Raji (cell line): ENCODE data around the gene PHF8.

Experiments used
- POLR2A ChIP-seq: IDR thresholded peaks from 2 replicates; pipeline ENCODE4 v1.6.1; 2011; ENCODE audit warnings: low read depth, low read length, control low read depth; ENCODE audit not compliant: insufficient read depth

PHF8 gene

DNA sequence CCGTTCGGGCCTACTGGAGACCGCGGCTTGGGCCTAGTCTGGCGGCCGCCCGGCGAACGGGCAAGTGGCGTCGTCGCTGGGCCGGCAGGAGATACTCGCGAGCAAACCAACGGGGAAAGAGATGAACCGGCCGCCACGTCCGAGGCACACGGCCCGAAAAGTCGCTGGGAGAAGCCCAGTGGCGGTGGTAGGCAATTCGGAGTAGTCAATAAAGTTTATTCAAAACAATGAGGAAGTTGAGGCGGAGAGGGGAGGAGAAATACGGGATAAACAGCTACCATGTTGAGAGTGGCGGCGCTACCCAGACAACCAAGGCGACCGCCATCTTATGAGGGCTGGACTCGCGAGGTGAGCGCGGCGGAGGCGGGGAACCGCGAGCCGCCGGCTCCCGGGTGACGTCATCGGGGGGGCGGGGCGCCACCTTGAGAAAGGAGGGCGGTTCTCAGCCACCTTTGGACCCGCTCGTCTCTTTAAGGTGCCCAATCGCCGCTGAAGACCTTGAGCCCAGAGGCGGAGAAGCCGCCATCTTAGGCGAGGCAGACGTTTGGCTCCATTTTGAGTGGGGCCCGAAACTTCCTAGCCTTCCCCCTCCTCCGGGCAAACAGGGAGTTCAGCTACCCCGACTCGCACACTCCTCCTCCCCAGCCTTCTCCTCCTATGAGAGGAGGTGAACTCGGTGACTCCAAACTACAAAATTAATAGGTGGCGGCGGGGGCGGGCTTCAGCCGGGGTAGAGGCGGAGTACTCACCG, at the start of gene PHF8:
Gene PHF8, minus strand, starts transcription at position 348 of the 751 bp plus-strand sequence. CDS start 1,745 bp downstream, outside the sequence.
- TF ChIP-seq POLR2A: no peak; the same call in 1 of the 2 replicates

- TF ChIP-seq POLR2A: no peak
Observed at GRCh38 chrX:54093571-54093970, 49.3 kb upstream of the PHF8 start.

- no peak for TF ChIP-seq POLR2A
Observed at GRCh38 chrX:54093159-54093558, 48.9 kb upstream of the PHF8 start.

GRCh38 chrX:54090880-54091279, 46.6 kb upstream of the PHF8 start:
- TF ChIP-seq POLR2A: no peak

GRCh38 chrX:54089191-54089590, 44.9 kb upstream of the PHF8 start:
- no peak for TF ChIP-seq POLR2A

DNA sequence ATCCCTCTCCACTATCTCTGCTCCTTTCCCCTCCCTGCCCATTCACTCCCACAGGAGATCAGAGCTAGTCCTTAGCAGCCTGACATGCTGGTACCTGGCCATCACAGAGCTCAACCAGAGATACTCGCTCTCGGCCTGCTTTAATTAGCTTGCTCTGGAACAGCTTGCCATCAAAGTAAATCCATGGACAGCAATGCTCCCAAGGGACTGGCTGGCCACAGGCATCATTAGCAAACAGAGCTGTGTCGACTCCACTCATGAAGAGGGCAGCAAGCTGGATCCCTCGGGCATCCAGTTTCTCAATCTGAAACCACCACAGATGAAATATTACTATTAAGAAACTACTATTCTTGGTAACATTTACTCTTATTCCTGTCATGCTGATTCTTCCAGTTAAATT, 43.4 kb upstream of the PHF8 start:
- TF ChIP-seq POLR2A: no peak

- no peak for TF ChIP-seq POLR2A
Observed at GRCh38 chrX:54085666-54086065, 41.4 kb upstream of the PHF8 start.

DNA sequence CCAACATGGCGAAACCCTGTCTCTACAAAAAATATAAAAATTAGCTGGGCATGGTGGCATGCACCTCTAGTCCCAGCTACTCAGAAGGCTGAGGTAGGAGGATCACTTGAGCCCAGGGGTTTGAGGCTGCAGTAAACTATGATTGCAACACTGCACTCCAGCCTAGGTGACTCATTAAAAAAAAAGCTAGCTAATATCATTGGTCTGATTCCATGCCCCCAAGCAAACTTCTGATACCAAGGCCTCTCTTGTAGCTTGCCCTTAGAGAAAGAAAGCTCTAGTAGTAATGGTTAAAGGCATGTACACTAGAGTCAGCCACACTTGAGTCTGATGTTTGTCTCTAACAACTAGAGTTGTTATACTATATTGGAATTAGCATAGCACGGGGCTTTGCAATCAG, 32.6 kb upstream of the PHF8 start:
- TF ChIP-seq POLR2A: no peak

DNA sequence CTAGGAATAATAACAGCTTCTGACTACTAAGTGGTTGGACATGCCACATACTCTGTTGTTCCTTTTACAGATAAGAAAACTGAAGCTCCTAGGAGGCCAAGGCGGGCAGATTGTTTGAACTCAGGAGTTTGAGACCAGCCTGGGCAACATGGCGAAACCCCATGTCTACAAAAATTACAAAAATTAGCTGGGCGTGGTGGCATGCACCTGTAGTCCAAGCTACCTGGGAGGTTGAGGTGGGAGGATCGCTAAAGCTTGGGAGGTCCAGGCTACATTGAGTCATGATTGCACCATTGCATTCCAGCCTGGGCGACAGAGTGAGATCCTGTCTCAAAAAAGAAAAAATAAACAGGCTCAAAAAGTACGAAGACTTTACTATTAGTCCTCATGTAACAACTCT, 30.6 kb upstream of the PHF8 start:
- no peak for TF ChIP-seq POLR2A

DNA sequence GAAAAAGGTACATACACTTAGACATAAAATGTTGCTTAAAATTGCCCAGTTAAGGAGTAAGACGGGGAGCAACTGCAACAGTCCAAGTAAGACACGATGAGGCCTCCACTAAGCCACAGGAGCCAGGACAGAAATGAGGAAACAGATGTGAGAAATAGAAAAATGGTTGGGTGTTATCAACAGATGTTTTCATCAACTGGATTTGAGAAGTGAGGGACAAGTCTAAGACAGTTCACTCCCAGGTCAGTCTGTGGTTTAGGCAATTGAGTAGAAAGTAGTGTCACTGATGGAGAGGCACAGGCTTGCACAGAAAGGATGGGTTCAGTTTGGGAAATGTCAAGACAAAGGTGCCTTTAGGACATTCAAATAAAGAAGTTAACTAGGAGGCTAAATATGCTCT, 23.5 kb upstream of the PHF8 start:
- no peak for TF ChIP-seq POLR2A

- TF ChIP-seq POLR2A: no peak
Observed at GRCh38 chrX:54066841-54067240, 22.6 kb upstream of the PHF8 start.

GRCh38 chrX:54064564-54064963, 20.3 kb upstream of the PHF8 start:
- no peak for TF ChIP-seq POLR2A

- no peak for TF ChIP-seq POLR2A
Observed at GRCh38 chrX:54063361-54063760, 19.1 kb upstream of the PHF8 start.

- TF ChIP-seq POLR2A: no peak
Observed at GRCh38 chrX:54049801-54050200, 5.5 kb upstream of the PHF8 start.

DNA sequence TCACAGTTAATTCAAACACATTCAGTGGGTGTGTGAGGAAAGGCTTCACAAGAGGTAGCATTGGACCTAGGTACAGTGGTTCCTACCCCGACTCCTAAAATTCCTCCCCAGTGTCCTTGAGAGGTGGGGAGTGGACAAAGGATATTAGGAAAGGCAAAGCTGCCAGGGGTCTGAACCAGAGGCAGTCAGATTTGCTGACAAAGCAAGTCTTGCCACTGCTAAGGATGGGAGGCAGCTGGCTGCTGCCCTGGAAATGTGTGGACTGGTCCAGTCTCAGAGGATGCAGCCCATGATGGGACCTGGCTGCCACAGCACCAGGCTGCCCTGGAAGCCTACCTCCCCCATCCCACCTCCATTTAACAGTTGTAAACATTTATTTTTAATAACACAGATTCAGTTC, 4.1 kb upstream of the PHF8 start:
- no peak for TF ChIP-seq POLR2A

DNA sequence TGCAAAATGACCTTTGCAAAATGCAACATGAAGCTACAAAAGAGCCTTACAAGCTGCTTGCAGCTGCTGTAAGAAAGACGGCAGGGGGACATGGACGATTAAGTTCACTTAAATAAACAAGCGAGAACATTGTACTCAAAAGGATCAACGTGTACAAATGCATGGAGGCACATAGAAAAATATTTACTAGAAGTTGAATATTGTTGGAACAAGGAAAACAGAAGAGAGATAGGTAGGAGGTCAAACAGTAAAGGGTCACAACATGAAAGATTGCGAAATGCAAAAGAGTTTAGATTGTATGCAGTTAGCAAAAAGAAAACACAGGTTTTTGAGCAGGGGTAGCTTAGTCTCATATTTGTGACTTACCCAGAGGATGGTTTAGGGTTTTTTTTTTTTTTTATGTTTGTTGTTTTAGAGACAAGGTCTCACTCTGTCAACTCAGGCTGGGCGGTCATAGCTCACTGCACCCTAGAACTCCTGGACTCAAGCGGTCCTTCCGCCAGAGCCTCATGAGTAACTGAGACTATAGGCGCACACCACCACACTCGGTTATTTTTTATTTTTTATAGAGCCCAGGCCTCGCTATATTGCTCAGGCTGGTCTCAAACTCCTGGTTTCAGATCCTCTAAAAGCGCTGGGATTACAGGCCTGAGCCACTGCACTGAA, 1.4 kb upstream of the PHF8 start:
- TF ChIP-seq POLR2A: no peak
